Smooth muscle cell (in vitro differentiated cells): ENCODE measurements around the gene CTXND1. TPM values are rescaled to one million over a fixed set of nuclear protein-coding genes. Genes with fewer than 3 reads are reported as not detected.

Experiments used
- DNase-seq: peaks from one replicate; lab custom pipeline; 2025; ENCODE audit not compliant: unreplicated experiment; lab: John Stamatoyannopoulos, UW
- H2AFZ ChIP-seq: fragments of 200-600 bp; sonication (generic); 2 replicates; pipeline ENCODE4 v1.6.0; 2016; ENCODE audit warnings: antibody characterized with exemption, low read depth, mild to moderate bottlenecking
- H3F3A ChIP-seq: fragments of 200-600 bp; sonication (generic); 2 replicates; pipeline ENCODE4 v1.6.0; 2017; ENCODE audit warnings: antibody characterized with exemption, low read depth
- H3K27ac ChIP-seq: fragments of 200-600 bp; sonication (generic); 2 replicates; pipeline ENCODE4 v1.5.1; 2016; ENCODE audit warnings: low read depth, mild to moderate bottlenecking
- H3K27me3 ChIP-seq: fragments of 200-600 bp; sonication (generic); 2 replicates; pipeline ENCODE4 v1.6.1; 2016; ENCODE audit warnings: low read depth, mild to moderate bottlenecking
- H3K36me3 ChIP-seq: fragments of 200-600 bp; sonication (generic); 2 replicates; pipeline ENCODE4 v1.5.1; 2016; ENCODE audit warnings: low read depth
- H3K4me1 ChIP-seq: fragments of 200-600 bp; sonication (generic); 2 replicates; pipeline ENCODE4 v1.5.1; 2016; ENCODE audit warnings: low read depth
- H3K4me2 ChIP-seq: fragments of 200-600 bp; sonication (generic); 2 replicates; pipeline ENCODE4 v1.6.0; 2016; ENCODE audit warnings: mild to moderate bottlenecking
- H3K4me3 ChIP-seq: fragments of 200-600 bp; sonication (generic); 2 replicates; pipeline ENCODE4 v1.5.1; 2016; ENCODE audit warnings: mild to moderate bottlenecking
- H3K79me2 ChIP-seq: fragments of 200-600 bp; sonication (generic); 2 replicates; pipeline ENCODE4 v1.6.0; 2016; ENCODE audit warnings: low read depth, mild to moderate bottlenecking
- H3K9ac ChIP-seq: fragments of 200-600 bp; sonication (generic); 2 replicates; pipeline ENCODE4 v1.6.0; 2016; ENCODE audit warnings: low read depth
- H3K9me3 ChIP-seq: fragments of 200-600 bp; sonication (generic); replicated peaks from 2 replicates; pipeline ENCODE4 v1.5.1; 2016; ENCODE audit warnings: low read depth
- H4K20me1 ChIP-seq: fragments of 200-600 bp; sonication (generic); 2 replicates; pipeline ENCODE4 v1.6.0; 2016; ENCODE audit warnings: low read depth
- WGBS: methylation state at CpG from one replicate; pipeline ENCODE4 v1.1.7; 2016; ENCODE audit warnings: low lambda C conversion rate; 5-methylcytosine and 5-hydroxymethylcytosine counted together
- polyA plus RNA-seq: library from polyadenylated mRNA; unstranded; fragments of >200 nt; fragmentation: Nextera tagmentation; extraction: Ambion mirVana; gene quantifications from 2 replicates; pipeline ENCODE4 v1.2.1, GENCODE V29; 2016
- total RNA-seq: library from RNA; depleted of rRNA; stranded (reverse); fragments of >200 nt; gene quantifications from 2 replicates; pipeline ENCODE4 v1.2.3, GENCODE V29; 2014
- TF ChIP-seq, protein P1 (sequence below): fragments of 200-600 bp; sonication (generic); IDR thresholded peaks from 2 replicates; pipeline ENCODE4 v1.5.1; 2017; ENCODE audit warnings: borderline replicate concordance, mild to moderate bottlenecking, antibody characterized with exemption; ENCODE audit not compliant: insufficient read depth, poor library complexity, severe bottlenecking

The CTXND1 gene
- total and polyA plus RNA-seq, 2 experiments from 2014 or later: 0.06 TPM; not detected in 1

DNA sequence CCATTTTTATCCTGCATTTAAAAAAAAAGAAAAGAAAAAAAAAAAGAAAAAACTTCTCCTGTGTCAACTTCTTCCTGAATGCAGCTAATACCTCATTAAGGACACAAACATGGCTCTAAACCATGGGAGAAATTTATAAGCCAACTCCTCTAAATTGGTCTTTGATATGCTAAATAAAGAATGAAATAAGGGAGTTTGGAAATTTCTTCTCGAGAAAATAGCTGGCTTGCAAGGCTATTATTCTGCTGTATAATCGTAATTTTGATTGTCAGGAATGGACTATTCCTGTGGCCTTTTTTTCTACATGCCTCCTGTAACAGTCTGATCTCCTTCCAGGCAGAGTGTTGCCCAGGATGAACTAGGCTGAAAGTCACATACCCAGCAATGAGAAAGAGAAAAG, 20.6 kb downstream of the CTXND1 start:
- no peak overlapping the region for H3K27ac ChIP-seq
- WGBS: 79% methylated on average over 2 of the region's 2 CpGs
- no peak for DNase-seq
- no peaks in the 10 kb centered on the region for H3K36me3 ChIP-seq
- H3K4me1 ChIP-seq: peaks cover 3% of the 10 kb centered on the region
- TF ChIP-seq, protein P1, sequence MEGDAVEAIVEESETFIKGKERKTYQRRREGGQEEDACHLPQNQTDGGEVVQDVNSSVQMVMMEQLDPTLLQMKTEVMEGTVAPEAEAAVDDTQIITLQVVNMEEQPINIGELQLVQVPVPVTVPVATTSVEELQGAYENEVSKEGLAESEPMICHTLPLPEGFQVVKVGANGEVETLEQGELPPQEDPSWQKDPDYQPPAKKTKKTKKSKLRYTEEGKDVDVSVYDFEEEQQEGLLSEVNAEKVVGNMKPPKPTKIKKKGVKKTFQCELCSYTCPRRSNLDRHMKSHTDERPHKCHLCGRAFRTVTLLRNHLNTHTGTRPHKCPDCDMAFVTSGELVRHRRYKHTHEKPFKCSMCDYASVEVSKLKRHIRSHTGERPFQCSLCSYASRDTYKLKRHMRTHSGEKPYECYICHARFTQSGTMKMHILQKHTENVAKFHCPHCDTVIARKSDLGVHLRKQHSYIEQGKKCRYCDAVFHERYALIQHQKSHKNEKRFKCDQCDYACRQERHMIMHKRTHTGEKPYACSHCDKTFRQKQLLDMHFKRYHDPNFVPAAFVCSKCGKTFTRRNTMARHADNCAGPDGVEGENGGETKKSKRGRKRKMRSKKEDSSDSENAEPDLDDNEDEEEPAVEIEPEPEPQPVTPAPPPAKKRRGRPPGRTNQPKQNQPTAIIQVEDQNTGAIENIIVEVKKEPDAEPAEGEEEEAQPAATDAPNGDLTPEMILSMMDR: no peak
- H3K9ac ChIP-seq: no peak overlapping the region
- peaks cover 8% of the 10 kb centered on the region for H3K27me3 ChIP-seq
- H3K4me2 ChIP-seq: no peak overlapping the region
- H2AFZ ChIP-seq: no peak overlapping the region
- H3K79me2 ChIP-seq: no peaks in the 10 kb centered on the region
- no peak overlapping the region for H3K4me3 ChIP-seq
- H3K9me3 ChIP-seq: no peaks in the 10 kb centered on the region
- no peaks in the 10 kb centered on the region for H4K20me1 ChIP-seq
- H3F3A ChIP-seq: no peaks in the 10 kb centered on the region

DNA sequence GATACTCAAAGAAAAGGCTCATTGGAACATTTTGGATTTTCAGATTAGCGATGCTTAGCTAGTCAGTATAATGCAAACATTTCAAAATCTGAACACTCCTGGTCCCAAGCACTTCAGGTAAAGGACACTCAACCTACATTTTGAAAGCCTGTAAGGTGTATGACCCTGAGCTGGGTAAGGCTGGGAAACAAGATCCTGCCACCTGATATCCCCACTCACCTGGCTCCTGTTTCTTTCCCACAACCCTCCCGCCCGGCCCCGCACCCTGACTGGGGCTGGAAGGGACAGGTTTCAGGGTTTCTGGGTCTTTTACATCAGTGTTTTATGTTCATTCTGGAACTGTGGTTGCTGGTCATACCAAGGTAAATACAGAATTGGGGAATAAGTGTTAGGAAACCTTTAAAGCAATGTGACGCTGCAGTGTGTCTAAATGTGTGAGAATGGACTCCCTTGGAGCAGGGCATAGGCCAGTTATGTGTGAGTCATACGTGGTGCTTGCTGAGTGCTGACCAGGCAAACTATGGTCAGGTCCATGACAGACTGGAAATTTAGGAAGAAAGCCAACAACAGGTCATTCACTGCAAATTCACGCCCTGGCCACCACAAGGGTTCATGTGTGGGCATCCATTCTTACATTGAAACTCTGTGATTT, 22.9 kb downstream of the CTXND1 start:
- DNase-seq: no peak
- H4K20me1 ChIP-seq: no peaks in the 10 kb centered on the region

DNA sequence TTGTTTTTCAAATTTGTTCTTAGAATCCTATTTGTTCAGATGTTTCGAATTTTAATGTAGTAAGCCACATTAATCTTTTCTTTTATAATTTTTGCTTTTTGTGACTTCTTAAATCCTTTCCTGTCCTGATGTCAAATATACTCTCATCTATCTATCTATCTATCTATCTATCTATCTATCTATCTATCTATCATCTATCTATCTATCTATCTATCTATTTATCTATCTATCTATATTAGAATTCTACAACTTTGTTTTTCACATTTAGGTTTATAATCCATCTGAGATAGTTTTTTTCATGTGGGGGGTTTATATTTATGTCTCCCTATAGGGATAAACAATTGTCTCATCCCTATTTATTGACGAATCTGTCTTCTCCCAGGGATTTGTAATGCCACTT, 32.1 kb downstream of the CTXND1 start:
- Histone ChIP-seq H2AFZ (no peak overlapping the region), H3K9me3 (no peaks in the 10 kb centered on the region), H3K9ac (no peak overlapping the region), H3K27ac (no peak overlapping the region), H4K20me1 (no peaks in the 10 kb centered on the region), H3K4me2 (no peak overlapping the region), H3K36me3 (no peaks in the 10 kb centered on the region), H3K4me1 (no peaks in the 10 kb centered on the region), H3F3A (no peaks in the 10 kb centered on the region), H3K27me3 (no peaks in the 10 kb centered on the region), H3K4me3 (no peak overlapping the region), H3K79me2 (no peaks in the 10 kb centered on the region)
- TF ChIP-seq, protein P1: no peak
- DNase-seq: no peak
- 81% methylated on average over 2 of the region's 2 CpGs for WGBS

More for the DNA sequence above, 22.9 kb downstream of the CTXND1 start:
- TF ChIP-seq, protein P1: no peak
- H3K4me2 ChIP-seq: no peak overlapping the region
- H3K79me2 ChIP-seq: no peaks in the 10 kb centered on the region
- H2AFZ ChIP-seq: no peak overlapping the region
- H3K27me3 ChIP-seq: peaks cover 8% of the 10 kb centered on the region
- peaks cover 3% of the 10 kb centered on the region for H3K4me1 ChIP-seq
- H3K4me3 ChIP-seq: no peak overlapping the region
- H3K9ac ChIP-seq: no peak overlapping the region
- H3F3A ChIP-seq: no peaks in the 10 kb centered on the region
- H3K27ac ChIP-seq: no peak overlapping the region
- H3K36me3 ChIP-seq: no peaks in the 10 kb centered on the region
- no peaks in the 10 kb centered on the region for H3K9me3 ChIP-seq
- 79% methylated on average over 7 of the region's 7 CpGs for WGBS

DNA sequence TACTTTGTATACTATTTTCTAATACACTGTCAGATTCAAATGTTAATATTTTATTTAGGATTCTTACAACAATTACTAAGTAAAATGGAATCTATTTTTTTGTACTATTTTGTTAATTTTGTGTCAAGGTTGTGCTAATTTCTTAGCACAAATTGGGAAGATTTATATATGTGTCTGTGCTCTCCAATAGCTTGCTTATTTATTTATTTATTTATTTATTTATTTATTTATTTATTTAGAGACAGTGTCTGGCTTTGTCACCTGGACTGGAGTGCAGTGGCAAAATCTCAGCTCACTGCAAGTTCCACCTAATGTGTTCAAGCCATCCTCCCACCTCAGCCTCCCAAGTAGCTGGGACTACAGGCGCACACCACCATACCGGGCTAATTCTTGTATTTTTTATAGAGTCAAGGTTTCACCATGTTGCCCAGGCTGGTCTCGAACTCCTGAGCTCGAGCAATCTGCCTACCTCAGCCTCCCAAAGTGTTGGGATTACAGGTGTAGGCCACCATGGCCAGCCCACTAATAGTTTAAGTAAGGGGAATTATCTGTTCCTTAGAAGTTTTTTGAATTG, 34.6 kb downstream of the CTXND1 start:
- no peak for DNase-seq
- H3K4me2 ChIP-seq: no peak overlapping the region
- no peak overlapping the region for H3K27ac ChIP-seq
- no peaks in the 10 kb centered on the region for H3K9me3 ChIP-seq
- no peak overlapping the region for H3K4me3 ChIP-seq
- no peak overlapping the region for H3K9ac ChIP-seq
- H3K4me1 ChIP-seq: no peaks in the 10 kb centered on the region
- H2AFZ ChIP-seq: no peak overlapping the region
- WGBS: 84% methylated on average over 4 of the region's 4 CpGs
- H3K79me2 ChIP-seq: no peaks in the 10 kb centered on the region
- no peaks in the 10 kb centered on the region for H4K20me1 ChIP-seq
- H3K27me3 ChIP-seq: no peaks in the 10 kb centered on the region
- no peaks in the 10 kb centered on the region for H3F3A ChIP-seq
- no peaks in the 10 kb centered on the region for H3K36me3 ChIP-seq
- TF ChIP-seq, protein P1: no peak
